GM04503 (cell line): Measurements from ENCODE around the gene TRPT1.

Experiments used
- DNase-seq: peaks from one replicate; pipeline ENCODE4 v3.0.0-alpha.2; 2012; ENCODE audit warnings: low read depth

Gene TRPT1

GRCh38 chr11:64225608-64226506 lies at the start of gene TRPT1, which contains the start of gene NUDT22:
TSS of gene TRPT1 (minus strand) at chr11:64226186. CDS start at chr11:64225860, 326 bp downstream.
TSS of gene NUDT22 (plus strand) at chr11:64226274. CDS start at chr11:64226653, 379 bp downstream.
- no peak for DNase-seq

- DNase-seq = no peak
Measured at GRCh38 chr11:64275031-64275800, 49.2 kb upstream of the TRPT1 start.

DNA sequence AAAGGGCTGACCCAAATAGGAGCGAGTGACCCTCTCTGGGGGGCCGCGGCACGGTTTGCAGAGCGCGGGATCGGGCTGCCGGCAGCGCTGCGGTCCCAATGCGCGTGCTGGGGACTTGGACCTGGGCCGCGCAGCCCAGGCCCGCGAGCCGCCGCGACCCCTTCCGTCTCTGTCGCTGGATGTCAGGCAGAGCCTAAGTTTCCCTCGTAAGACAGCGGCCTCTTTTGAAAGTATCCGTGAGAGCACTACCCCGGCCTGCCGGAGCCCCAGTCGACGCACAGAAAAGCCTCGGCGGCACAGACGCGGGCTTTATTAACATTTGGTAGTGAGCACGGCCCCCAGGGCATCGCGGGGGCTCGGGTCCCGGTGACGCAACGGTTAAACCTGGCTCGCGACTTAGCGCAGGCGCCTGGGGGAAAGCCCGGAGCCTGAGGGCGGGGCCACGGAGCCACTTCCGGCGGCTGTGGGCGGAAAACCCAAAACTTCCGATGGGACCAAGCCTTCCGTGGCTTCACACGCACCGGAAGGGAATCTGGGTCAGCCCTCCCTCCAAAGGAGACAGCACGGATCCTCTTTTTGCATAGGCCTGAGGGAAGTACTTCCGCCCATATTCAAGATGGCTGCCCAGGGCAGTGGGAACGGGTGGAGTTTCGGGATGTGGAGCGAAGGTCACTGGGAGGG lies 43.7 kb upstream of the TRPT1 start:
- DNase-seq = peak; percentile 99

- DNase-seq = no peak
Measured at GRCh38 chr11:64268893-64269539, 43.0 kb upstream of the TRPT1 start.

GRCh38 chr11:64268025-64268892 lies 42.3 kb upstream of the TRPT1 start:
- no peak for DNase-seq

DNA sequence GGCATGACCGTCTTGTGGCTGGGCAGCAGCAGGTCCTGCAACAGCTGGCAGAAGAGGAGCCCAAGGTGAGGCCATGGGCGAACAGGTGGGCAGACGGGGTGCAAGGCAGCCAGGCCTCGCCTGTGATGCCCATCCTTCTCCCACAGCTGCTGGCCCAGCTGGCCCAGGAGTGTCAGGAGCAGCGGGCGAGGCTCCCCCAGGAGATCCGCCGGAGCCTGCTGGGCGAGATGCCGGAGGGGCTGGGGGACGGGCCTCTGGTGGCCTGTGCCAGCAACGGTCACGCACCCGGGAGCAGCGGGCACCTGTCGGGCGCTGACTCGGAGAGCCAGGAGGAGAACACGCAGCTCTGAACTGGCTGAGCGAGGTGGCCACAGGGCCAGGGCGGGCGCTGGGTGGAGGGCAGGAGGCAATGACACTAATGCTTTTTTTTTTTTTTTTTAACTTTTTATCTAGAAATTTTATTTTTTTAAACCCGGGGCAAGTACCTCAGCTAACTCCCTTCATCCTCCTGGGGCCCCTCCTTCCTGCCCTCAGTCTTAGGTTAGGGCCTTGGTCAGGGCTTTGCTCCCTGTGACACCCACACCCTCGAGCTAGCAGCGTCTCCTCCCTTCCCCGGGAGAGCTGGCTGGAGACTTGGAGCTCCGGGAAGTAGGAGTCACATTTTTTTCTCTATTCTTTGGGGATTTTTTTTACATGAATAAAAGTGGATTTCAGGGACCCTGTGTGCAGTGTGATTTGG lies 41.4 kb upstream of the TRPT1 start:
- no peak for DNase-seq

DNA sequence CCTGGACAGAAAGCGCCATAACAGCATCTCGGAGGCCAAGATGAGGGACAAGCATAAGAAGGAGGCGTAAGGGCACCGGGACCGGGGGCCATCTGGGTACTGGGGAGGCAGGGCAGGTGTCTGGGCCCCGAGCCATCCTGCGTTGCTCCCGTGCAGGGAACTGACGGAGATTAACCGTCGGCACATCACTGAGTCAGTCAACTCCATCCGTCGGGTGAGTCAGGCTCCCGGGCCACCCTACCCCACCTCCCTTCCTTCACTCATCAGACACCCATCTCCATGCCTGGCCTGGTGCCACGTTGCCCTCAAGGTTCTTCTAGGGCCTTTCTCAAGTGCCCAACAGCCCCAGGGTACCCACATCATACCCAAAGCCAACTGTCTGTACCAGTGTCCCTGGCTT lies 40.4 kb upstream of the TRPT1 start:
- no peak for DNase-seq

GRCh38 chr11:64265176-64266160 lies 39.5 kb upstream of the TRPT1 start:
- no peak for DNase-seq

- DNase-seq = no peak
Measured at GRCh38 chr11:64264371-64264852, 38.4 kb upstream of the TRPT1 start.

GRCh38 chr11:64263947-64264317 lies 37.9 kb upstream of the TRPT1 start:
- no peak for DNase-seq

GRCh38 chr11:64263021-64263946 lies 37.3 kb upstream of the TRPT1 start:
- DNase-seq = no peak

DNA sequence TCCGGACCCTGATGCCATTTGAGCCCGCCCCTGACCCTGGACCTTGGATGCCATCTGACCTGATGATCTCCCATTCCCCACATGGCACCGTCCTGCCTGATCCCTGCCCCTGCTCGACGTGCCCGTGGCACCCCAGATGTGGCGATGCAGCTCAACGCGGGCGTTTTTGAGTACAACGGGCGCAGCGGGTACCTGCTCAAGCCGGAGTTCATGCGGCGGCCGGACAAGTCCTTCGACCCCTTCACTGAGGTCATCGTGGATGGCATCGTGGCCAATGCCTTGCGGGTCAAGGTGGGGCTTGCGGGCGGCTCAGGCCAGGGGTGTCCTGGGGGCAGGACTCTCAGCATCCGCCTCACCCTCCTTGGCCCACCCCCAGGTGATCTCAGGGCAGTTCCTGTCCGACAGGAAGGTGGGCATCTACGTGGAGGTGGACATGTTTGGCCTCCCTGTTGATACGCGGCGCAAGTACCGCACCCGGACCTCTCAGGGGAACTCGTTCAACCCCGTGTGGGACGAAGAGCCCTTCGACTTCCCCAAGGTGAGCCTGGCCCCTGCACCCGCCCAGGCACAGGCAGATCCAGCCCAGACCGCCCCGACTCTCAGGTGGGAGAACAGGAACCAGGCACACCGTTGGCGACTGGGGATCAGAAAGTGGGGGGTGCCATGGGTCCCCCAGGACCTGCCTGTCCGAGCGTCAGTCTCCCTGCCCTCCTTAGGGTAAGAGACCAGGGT lies 36.5 kb upstream of the TRPT1 start:
- no peak for DNase-seq

- no peak for DNase-seq
Measured at GRCh38 chr11:64261556-64262080, 35.6 kb upstream of the TRPT1 start.

DNA sequence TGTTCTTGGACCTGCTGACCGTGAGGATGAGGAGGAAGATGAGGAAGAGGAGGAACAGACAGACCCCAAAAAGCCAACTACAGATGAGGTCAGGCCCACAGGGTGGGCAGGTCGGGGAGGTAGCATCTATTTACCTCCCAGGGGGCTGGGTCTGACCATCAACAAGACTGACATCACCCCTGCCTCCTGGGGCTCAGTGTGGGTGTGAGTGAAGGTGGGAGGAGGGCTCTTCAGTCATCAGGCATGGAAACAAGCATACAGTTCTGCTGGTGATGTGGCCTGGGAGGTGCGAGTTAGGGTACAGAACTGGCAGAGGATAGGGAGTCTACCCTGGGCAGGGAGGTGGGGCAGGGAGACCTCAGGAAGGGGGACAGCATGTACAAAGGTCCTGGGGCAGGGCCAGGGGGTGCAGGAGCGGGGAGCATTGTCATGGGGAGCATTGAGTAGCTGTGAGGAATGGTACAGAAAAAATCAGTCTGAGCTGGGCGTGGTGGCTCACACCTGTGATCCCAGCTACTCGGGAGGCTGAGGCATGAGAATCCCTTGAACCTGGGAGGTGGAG lies 34.2 kb upstream of the TRPT1 start:
- DNase-seq = no peak

- DNase-seq = no peak
Measured at GRCh38 chr11:64259533-64260067, 33.6 kb upstream of the TRPT1 start.

- DNase-seq = no peak
Measured at GRCh38 chr11:64258946-64259532, 33.1 kb upstream of the TRPT1 start.
